PC-9 (cell line): Measurements from ENCODE around the gene SDK1. TPM values are rescaled to one million over a fixed set of nuclear protein-coding genes. Genes with fewer than 3 reads are reported as not detected.

ENCODE experiments used
- BruUV-seq: library from RNA; stranded (reverse); fragments of 400-500 nt; replicated peaks from 2 replicates; lab custom pipeline; 2021; lab: Mats Ljungman, UMichigan
- CTCF ChIA-PET: fragments of 300-600 bp; sonication (Branson Sonifier 250); formaldehyde crosslinking; loops from one replicate; lab custom pipeline; 2022; ENCODE audit warnings: antibody characterized with exemption; lab: Charles Lee
- POLR2A ChIA-PET: fragments of 300-600 bp; sonication (Branson Sonifier 250); formaldehyde crosslinking; loops from one replicate; lab custom pipeline; 2022; ENCODE audit warnings: antibody characterized with exemption; ENCODE audit not compliant: unreplicated experiment; lab: Charles Lee
- DNase-seq, 2 experiments: peaks; one replicate each; pipeline versions ENCODE4 v3.0.0 to v3.0.0-alpha.2; 2015 to 2022; ENCODE audit warnings: mixed read lengths in 1 of 2
- H2AFZ ChIP-seq: fragments of 200-600 bp; sonication (generic); 2 replicates; pipeline ENCODE4 v1.8.1; 2017; ENCODE audit warnings: antibody characterized with exemption
- H3F3A ChIP-seq: fragments of 200-600 bp; sonication (generic); 2 replicates; pipeline ENCODE4 v1.8.1; 2017; ENCODE audit warnings: antibody characterized with exemption, mild to moderate bottlenecking, low read depth; ENCODE audit not compliant: insufficient read depth
- H3K27ac ChIP-seq: fragments of 200-600 bp; sonication (generic); 2 replicates; pipeline ENCODE4 v1.6.1; 2016; ENCODE audit warnings: mixed run types
- H3K27me3 ChIP-seq: fragments of 200-600 bp; sonication (generic); 2 replicates; pipeline ENCODE4 v1.6.1; 2016; ENCODE audit warnings: low read depth, mixed run types; ENCODE audit not compliant: insufficient read depth
- H3K36me3 ChIP-seq: fragments of 200-600 bp; sonication (generic); 2 replicates; pipeline ENCODE4 v1.6.1; 2016; ENCODE audit warnings: low read depth, mixed run types
- H3K4me1 ChIP-seq: fragments of 200-600 bp; sonication (generic); replicated peaks from 2 replicates; pipeline ENCODE4 v1.6.1; 2016; ENCODE audit warnings: mixed run types; ENCODE audit not compliant: insufficient read depth
- H3K4me2 ChIP-seq: fragments of 200-600 bp; sonication (generic); 2 replicates; pipeline ENCODE4 v1.6.1; 2017; ENCODE audit warnings: mixed run types
- H3K4me3 ChIP-seq: fragments of 200-600 bp; sonication (generic); 2 replicates; pipeline ENCODE4 v1.6.1; 2016; ENCODE audit warnings: mixed run types
- H3K79me2 ChIP-seq: fragments of 200-600 bp; sonication (generic); 2 replicates; pipeline ENCODE4 v1.6.1; 2017; ENCODE audit warnings: low read depth, mixed run types
- H3K9me2 ChIP-seq: fragments of 200-600 bp; sonication (generic); 2 replicates; pipeline ENCODE4 v1.8.1; 2017; ENCODE audit warnings: mild to moderate bottlenecking; ENCODE audit not compliant: insufficient read depth
- H3K9me3 ChIP-seq: fragments of 200-600 bp; sonication (generic); 2 replicates; pipeline ENCODE4 v1.8.1; 2016; ENCODE audit warnings: low read depth; ENCODE audit not compliant: insufficient read depth
- H4K20me1 ChIP-seq: fragments of 200-600 bp; sonication (generic); 2 replicates; pipeline ENCODE4 v1.8.1; 2017; ENCODE audit not compliant: insufficient read depth
- CTCF ChIP-seq: fragments of 200-600 bp; sonication (generic); conservative IDR thresholded peaks from 2 replicates; pipeline ENCODE4 v1.6.1; 2017; ENCODE audit warnings: mixed run types, antibody characterized with exemption, mild to moderate bottlenecking, moderate library complexity
- EZH2 ChIP-seq: fragments of 200-600 bp; sonication (generic); IDR thresholded peaks from 2 replicates; pipeline ENCODE4 v1.8.0; 2017; ENCODE audit warnings: antibody characterized with exemption, low read depth
- intact Hi-C: fragments of 100-400 bp; cut with micrococcal nuclease; formaldehyde crosslinking; loops from one replicate; pipeline ENCODE4 v1.10.0; 2022; ENCODE audit not compliant: unreplicated experiment
- total RNA-seq: library from RNA; stranded (reverse); gene quantifications from 2 replicates; pipeline ENCODE4 v1.2.3, GENCODE V29; 2021

Gene SDK1
- total RNA-seq, 1 experiment from 2014 or later: not detected

- ChIA-PET CTCF (no interaction called here), POLR2A (no interaction called here)
- H4K20me1 ChIP-seq: 0 out of 2 replicates have a peak, but pooled peaks cover 6% of the 10 kb centered on the region
- no peaks in the 10 kb centered on the region for H3K9me2 ChIP-seq
- no peak overlapping the region for H3K27ac ChIP-seq
- H3K4me2 ChIP-seq: no peak overlapping the region
- H2AFZ ChIP-seq: no peak overlapping the region
- H3K4me1 ChIP-seq: no peaks in the 10 kb centered on the region
- BruUV-seq: no TSS peak
- H3K79me2 ChIP-seq: no peaks in the 10 kb centered on the region
- no peaks in the 10 kb centered on the region for H3F3A ChIP-seq
- H3K9me3 ChIP-seq: no peaks in the 10 kb centered on the region
- peaks cover 100% of the 10 kb centered on the region for H3K27me3 ChIP-seq
- H3K36me3 ChIP-seq: no peaks in the 10 kb centered on the region
- no peak for DNase-seq
- no peak overlapping the region for H3K4me3 ChIP-seq
- TF ChIP-seq EZH2 (no peak), CTCF (no peak)
- intact Hi-C loops: no loop called here
These were observed 702.5 kb downstream of the SDK1 start for GRCh38 chr7:4003503-4003902.

GRCh38 chr7:4006687-4007086, 705.6 kb downstream of the SDK1 start:
- no peak overlapping the region for H3K27ac ChIP-seq

GRCh38 chr7:4009211-4010060, 708.4 kb downstream of the SDK1 start:
- Histone ChIP-seq H3K4me1 (no peaks in the 10 kb centered on the region), H2AFZ (no peak overlapping the region), H3K79me2 (no peaks in the 10 kb centered on the region), H3K36me3 (no peaks in the 10 kb centered on the region), H3K4me2 (no peak overlapping the region), H3K4me3 (no peak overlapping the region), H3K27me3 (peaks cover 99% of the 10 kb centered on the region), H3K9me3 (no peaks in the 10 kb centered on the region), H3K27ac (no peak overlapping the region), H4K20me1 (no peaks in the 10 kb centered on the region), H3F3A (no peaks in the 10 kb centered on the region), H3K9me2 (no peaks in the 10 kb centered on the region)
- intact Hi-C loops: no loop called here
- no peak for DNase-seq
- no peak for TF ChIP-seq CTCF
- TF ChIP-seq EZH2: no peak
- no TSS peak for BruUV-seq
- ChIA-PET POLR2A (no interaction called here), CTCF (no interaction called here)

More at GRCh38 chr7:4006687-4007086, 705.6 kb downstream of the SDK1 start:
- H3K4me1 ChIP-seq: no peaks in the 10 kb centered on the region
- peak overlapping the region; percentile 29; the same call in 1 of the 2 replicates for H3K4me2 ChIP-seq
- H4K20me1 ChIP-seq: 0 out of 2 replicates have a peak, but pooled peaks cover 3% of the 10 kb centered on the region
- no peaks in the 10 kb centered on the region for H3K36me3 ChIP-seq
- BruUV-seq: no TSS peak
- no peaks in the 10 kb centered on the region for H3K9me3 ChIP-seq
- TF ChIP-seq EZH2 (no peak), CTCF (no peak)
- no peak for DNase-seq
- no peak overlapping the region for H2AFZ ChIP-seq
- no peaks in the 10 kb centered on the region for H3K79me2 ChIP-seq
- H3K4me3 ChIP-seq: no peak overlapping the region
- POLR2A ChIA-PET: interaction anchor here (0.7 kb wide), 1 partner anchor 1377 kb away, joined by 5 read pairs; no protein-coding TSS in a partner anchor
- intact Hi-C loops: no loop called here
- no peaks in the 10 kb centered on the region for H3F3A ChIP-seq
- no peaks in the 10 kb centered on the region for H3K9me2 ChIP-seq
- peaks cover 100% of the 10 kb centered on the region for H3K27me3 ChIP-seq
- CTCF ChIA-PET: no interaction called here
